Endothelial cell of umbilical vein (primary cell): ENCODE results near the gene HAUS3. TPM values are rescaled to one million over a fixed set of nuclear protein-coding genes. Genes with fewer than 3 reads are reported as not detected.

ENCODE experiments used
- BruUV-seq: library from RNA; stranded (reverse); fragments of 400-500 nt; replicated peaks from 2 replicates; lab custom pipeline; 2021; lab: Mats Ljungman, UMichigan
- CTCF ChIA-PET: fragments of 300-600, 350-600 bp; sonication (Branson Sonifier 250); formaldehyde crosslinking; loops from one replicate; lab custom pipeline; 2021; ENCODE audit warnings: antibody characterized with exemption, inconsistent platforms; lab: Charles Lee
- POLR2A ChIA-PET: fragments of 300-600, 350-600 bp; sonication (Branson Sonifier 250); formaldehyde crosslinking; loops from one replicate; lab custom pipeline; 2021; ENCODE audit warnings: antibody characterized with exemption, inconsistent platforms; lab: Charles Lee
- DNase-seq: peaks from one replicate; pipeline ENCODE4 v3.0.0-alpha.2; 2011; ENCODE audit warnings: low read depth, low spot score
- FAIRE-seq: peaks from 2 replicates; lab custom pipeline; 2011; peaks lifted over from hg19 to GRCh38; lab: Jason Lieb, UNC
- H2AFZ ChIP-seq: 2 replicates; pipeline ENCODE4 v1.6.0; 2012; ENCODE audit warnings: low read depth, low read length, control low read depth, inconsistent platforms
- H3K27ac ChIP-seq: 2 replicates; pipeline ENCODE4 v1.5.1; 2011; ENCODE audit warnings: low read depth, mild to moderate bottlenecking, control low read depth, low read length, moderate library complexity; ENCODE audit not compliant: insufficient read depth
- H3K27me3 ChIP-seq, 2 experiments: 2 replicates each; pipeline versions ENCODE4 v1.6.0 to v1.6.1; 2011; ENCODE audit warnings: low read length in 2 of 2, mixed read lengths in 1 of 2; ENCODE audit not compliant: control insufficient read depth in 2 of 2, insufficient read depth in 2 of 2
- H3K36me3 ChIP-seq, 2 experiments: 2 replicates in 1 of 2; 3 replicates in 1 of 2; pipeline ENCODE4 v1.5.1; 2011; ENCODE audit warnings: low read length in 2 of 2, mild to moderate bottlenecking in 1 of 2, moderate library complexity in 1 of 2; ENCODE audit not compliant: control insufficient read depth in 2 of 2, insufficient read depth in 2 of 2; ENCODE audit errors: extremely low read depth in 1 of 2
- H3K4me1 ChIP-seq: 3 replicates; pipeline ENCODE4 v1.5.1; 2011; ENCODE audit warnings: mild to moderate bottlenecking, low read length; ENCODE audit not compliant: control insufficient read depth, insufficient read depth; ENCODE audit errors: extremely low read depth
- H3K4me2 ChIP-seq: 2 replicates; pipeline ENCODE4 v1.6.1; 2011; ENCODE audit warnings: low read length, control low read depth, mixed read lengths; ENCODE audit not compliant: insufficient read depth
- H3K4me3 ChIP-seq, 3 experiments: fragments of 200-600 bp in 1 of 3; sonication (generic), shearing (Covaris generic) in 1 of 3; replicated peaks in 1 of 3; 2 replicates each; pipeline ENCODE4 v1.5.1; 2011 to 2016; ENCODE audit warnings: control low read depth in 3 of 3, low read length in 3 of 3, mild to moderate bottlenecking in 2 of 3, inconsistent platforms in 1 of 3, low read depth in 1 of 3, moderate library complexity in 1 of 3; ENCODE audit not compliant: insufficient read depth in 1 of 3
- H3K79me2 ChIP-seq: 2 replicates; pipeline ENCODE4 v1.6.0; 2012; ENCODE audit warnings: low read length, inconsistent platforms; ENCODE audit not compliant: control insufficient read depth, insufficient read depth
- H3K9ac ChIP-seq: replicated peaks from 2 replicates; pipeline ENCODE3; 2011; ENCODE audit warnings: low read length, control low read depth; ENCODE audit not compliant: insufficient read depth; ENCODE audit errors: extremely low read depth
- H3K9me1 ChIP-seq: replicated peaks from 3 replicates; pipeline ENCODE4 v1.6.0; 2011; ENCODE audit warnings: mild to moderate bottlenecking, low read length; ENCODE audit not compliant: control insufficient read depth, insufficient read depth; ENCODE audit errors: extremely low read depth
- H3K9me3 ChIP-seq: replicated peaks from 2 replicates; pipeline ENCODE4 v1.5.1; 2012; ENCODE audit warnings: low read length, inconsistent platforms; ENCODE audit not compliant: control insufficient read depth, insufficient read depth
- H4K20me1 ChIP-seq: replicated peaks from 2 replicates; pipeline ENCODE3; 2011; ENCODE audit warnings: mild to moderate bottlenecking, low read length; ENCODE audit not compliant: control insufficient read depth, insufficient read depth; ENCODE audit errors: extremely low read depth
- EZH2 ChIP-seq: IDR thresholded peaks from 2 replicates; pipeline ENCODE4 v1.6.1; 2012; ENCODE audit warnings: borderline replicate concordance, low read depth, mild to moderate bottlenecking, moderate library complexity, low read length, inconsistent platforms; ENCODE audit not compliant: severe bottlenecking
- FOS ChIP-seq: IDR thresholded peaks from 2 replicates; pipeline ENCODE4 v1.6.1; 2011; ENCODE audit warnings: mild to moderate bottlenecking, low read length, moderate library complexity, borderline replicate concordance; ENCODE audit not compliant: insufficient read depth
- GATA2 ChIP-seq: IDR thresholded peaks from 2 replicates; pipeline ENCODE4 v1.7.0; 2011; ENCODE audit warnings: low read depth, mild to moderate bottlenecking, moderate library complexity, mixed read lengths, low read length; ENCODE audit not compliant: insufficient read length, insufficient read depth
- JUN ChIP-seq: IDR thresholded peaks from 2 replicates; pipeline ENCODE4 v1.6.1; 2011; ENCODE audit warnings: borderline replicate concordance, low read depth; ENCODE audit not compliant: insufficient read length, insufficient read depth
- MAX ChIP-seq: IDR thresholded peaks from 2 replicates; pipeline ENCODE4 v1.6.1; 2011; ENCODE audit not compliant: insufficient read depth, insufficient read length
- MYC ChIP-seq: IDR thresholded peaks from one replicate; pipeline ENCODE4 v1.6.1; 2011; ENCODE audit warnings: mild to moderate bottlenecking, low read depth, low read length
- POLR2A ChIP-seq: IDR thresholded peaks from 2 replicates; pipeline ENCODE4 v1.6.1; 2012; ENCODE audit warnings: low read depth, mild to moderate bottlenecking, control low read depth, low read length
- POLR2AphosphoS5 ChIP-seq: IDR thresholded peaks from 2 replicates; pipeline ENCODE4 v1.6.1; 2012; ENCODE audit warnings: low read depth, mild to moderate bottlenecking, control low read depth, low read length, moderate library complexity; ENCODE audit not compliant: insufficient read depth
- dilution Hi-C: fragments of 300-500 bp; cut with MboI; formaldehyde crosslinking; loops from one replicate; pipeline ENCODE4 v1.15.0; 2019; ENCODE audit warnings: low sequenced_read_pairs; ENCODE audit not compliant: extremely low pct_ligation_motif_present
- intact Hi-C: fragments of 100-400 bp; cut with micrococcal nuclease; formaldehyde crosslinking; loops from one replicate; pipeline ENCODE4 v1.10.0; 2022
- polyA plus RNA-seq, 4 experiments: library from polyadenylated mRNA; depleted of rRNA in 3 of 4; stranded (reverse) in 3 of 4; unstranded in 1 of 4; fragments of >200 nt; gene quantifications; 2 replicates each; pipeline versions ENCODE4 v1.2.1 to v1.2.3, GENCODE V29; 2011 to 2012; ENCODE audit warnings: missing spikeins in 1 of 4
- total RNA-seq: library from RNA; stranded (reverse); gene quantifications from 2 replicates; pipeline ENCODE4 v1.2.3, GENCODE V29; 2021
- TF ChIP-seq, protein P1 (sequence below), 2 donors: IDR thresholded peaks; 1 replicate in 1 of 2; 2 replicates in 1 of 2; pipeline ENCODE4 v1.5.1; 2011; ENCODE audit warnings: low read length in 2 of 2, mild to moderate bottlenecking in 2 of 2, moderate library complexity in 2 of 2, control low read depth in 1 of 2, inconsistent platforms in 1 of 2, low read depth in 1 of 2; ENCODE audit not compliant: insufficient read depth in 1 of 2; ENCODE audit errors: extremely low read depth in 1 of 2

HAUS3 gene
- total and polyA plus RNA-seq, 2 donors (not counting 3 experiments of a cell fraction or from before 2014, with no cell fraction given), result 4.4 to 15.9 TPM

DNA sequence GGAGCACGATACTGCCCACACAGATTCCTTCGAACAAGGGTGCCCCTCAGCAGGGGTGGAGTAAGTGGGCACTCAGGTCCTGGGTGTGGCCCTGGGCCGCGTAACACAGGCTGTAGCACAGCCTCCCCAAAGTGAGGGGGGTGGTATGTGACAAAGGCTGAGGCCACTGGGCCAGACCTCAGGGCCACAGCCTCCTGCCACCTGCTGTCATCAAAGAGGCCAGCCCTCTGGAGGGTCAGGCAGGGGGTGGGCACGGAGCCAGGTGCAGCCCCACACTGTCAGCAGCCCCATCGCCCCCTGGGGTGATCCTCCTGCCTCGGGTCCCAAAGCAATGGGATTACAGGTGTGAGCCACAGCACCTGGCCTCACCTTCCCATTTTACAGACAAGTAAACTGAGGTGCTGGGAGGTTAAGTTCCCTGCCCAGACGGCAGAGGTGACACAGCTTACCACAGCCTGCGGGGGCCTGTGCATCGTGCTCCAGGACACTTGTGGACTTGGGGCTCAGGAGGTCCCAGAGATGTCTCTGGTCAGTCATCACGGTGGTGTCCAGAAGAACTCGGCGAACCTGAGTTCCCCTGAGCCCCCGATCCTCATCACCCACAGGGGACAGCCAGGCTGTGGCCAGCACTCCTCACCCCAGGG, 47.5 kb upstream of the HAUS3 start:
- Histone ChIP-seq H3K4me3 (no peak overlapping the region), H3K9me1 (no peaks in the 10 kb centered on the region), H3K4me2 (no peak overlapping the region), H3K4me1 (peaks cover 13% of the 10 kb centered on the region), H3K79me2 (no peaks in the 10 kb centered on the region), H2AFZ (no peak overlapping the region), H3K36me3 (no peaks in the 10 kb centered on the region), H3K27ac (no peak overlapping the region), H3K9me3 (no peaks in the 10 kb centered on the region), H4K20me1 (no peaks in the 10 kb centered on the region), H3K9ac (no peak overlapping the region), H3K27me3 (no peaks in the 10 kb centered on the region)
- FAIRE-seq (no peak), DNase-seq (no peak)
- TF ChIP-seq EZH2, result no peak
- TF ChIP-seq MYC, result no peak
- no peak for TF ChIP-seq POLR2A
- no peak for TF ChIP-seq MAX
- TF ChIP-seq, protein P1, sequence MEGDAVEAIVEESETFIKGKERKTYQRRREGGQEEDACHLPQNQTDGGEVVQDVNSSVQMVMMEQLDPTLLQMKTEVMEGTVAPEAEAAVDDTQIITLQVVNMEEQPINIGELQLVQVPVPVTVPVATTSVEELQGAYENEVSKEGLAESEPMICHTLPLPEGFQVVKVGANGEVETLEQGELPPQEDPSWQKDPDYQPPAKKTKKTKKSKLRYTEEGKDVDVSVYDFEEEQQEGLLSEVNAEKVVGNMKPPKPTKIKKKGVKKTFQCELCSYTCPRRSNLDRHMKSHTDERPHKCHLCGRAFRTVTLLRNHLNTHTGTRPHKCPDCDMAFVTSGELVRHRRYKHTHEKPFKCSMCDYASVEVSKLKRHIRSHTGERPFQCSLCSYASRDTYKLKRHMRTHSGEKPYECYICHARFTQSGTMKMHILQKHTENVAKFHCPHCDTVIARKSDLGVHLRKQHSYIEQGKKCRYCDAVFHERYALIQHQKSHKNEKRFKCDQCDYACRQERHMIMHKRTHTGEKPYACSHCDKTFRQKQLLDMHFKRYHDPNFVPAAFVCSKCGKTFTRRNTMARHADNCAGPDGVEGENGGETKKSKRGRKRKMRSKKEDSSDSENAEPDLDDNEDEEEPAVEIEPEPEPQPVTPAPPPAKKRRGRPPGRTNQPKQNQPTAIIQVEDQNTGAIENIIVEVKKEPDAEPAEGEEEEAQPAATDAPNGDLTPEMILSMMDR (IDR thresholded peaks at IDR 0.05; ENCODE audit: extremely low read depth in 1 of 2, insufficient read depth in 1 of 2, low read depth in 1 of 2, low read length in 2 of 2), result no peak
- no peak for TF ChIP-seq FOS
- TF ChIP-seq JUN, result no peak
- TF ChIP-seq GATA2, result no peak
- TF ChIP-seq POLR2AphosphoS5, result no peak
- no TSS peak for BruUV-seq
- ChIA-PET CTCF (no interaction called here), POLR2A (no interaction called here)
- intact Hi-C loops (no loop called here), dilution Hi-C loops (no loop called here)
